ENCODE data around the gene ZCCHC8. TPM values are rescaled to one million over a fixed set of nuclear protein-coding genes. Genes with fewer than 3 reads are reported as not detected.

ZCCHC8 gene
- total RNA-seq, 4 donors from 2014 or later: 15.6 to 27.7 (median 20.0) TPM

- WGBS, 2 donors: 0% methylated on average over 44 to 47 of the region's 51 CpGs
- Histone ChIP-seq H3K27me3 (no peaks in the 10 kb centered on the region), H3K4me1 (peaks cover 11 to 50% (median 36%) of the 10 kb centered on the region in 3 donors), H3K9me3 (no peaks in the 10 kb centered on the region), H3K27ac (peak within 1 kb of the TSS; percentile 97 to 100 (median 99)), H3K36me3 (peaks cover 0 to 12% (median under 1%) of the 10 kb centered on the region in 3 donors), H3K4me3 (peak within 1 kb of the TSS; percentile 73 to 93 (median 82))
- intact Hi-C loops (cut with DNase I): no loop called here
- TF ChIP-seq POLR2A (IDR thresholded peaks at IDR 0.05): peak in 3 of 4 donors; percentile 77 to 97 (median 96)
- peak in 4 of 6 experiments; percentile 7 to 18 (median 14) for TF ChIP-seq CTCF (IDR thresholded peaks at IDR 0.05)
- DNase-seq: peak; percentile 97
Measured at GRCh38 chr12:122526683-122527477, 26.1 kb upstream of the ZCCHC8 start, which contains the start of the genes KNTC1 and RSRC2. Gene KNTC1 (plus strand): TSS chr12:122527249. CDS start chr12:122530064, 2,815 bp downstream. Gene RSRC2 (minus strand): TSS chr12:122526936. CDS start chr12:122526853, 83 bp downstream.

- H3K27ac ChIP-seq: peak overlapping the region in 3 of 4 donors; percentile 63 to 85 (median 75)
- no peaks in the 10 kb centered on the region for H3K27me3 ChIP-seq
- intact Hi-C loops (cut with DNase I): no loop called here
- H3K9me3 ChIP-seq: no peaks in the 10 kb centered on the region
- no peak for TF ChIP-seq CTCF (IDR thresholded peaks at IDR 0.05)
- H3K36me3 ChIP-seq: peaks cover 13 to 40% (median 18%) of the 10 kb centered on the region in 3 donors
- H3K4me1 ChIP-seq: peaks cover 17 to 64% (median 36%) of the 10 kb centered on the region in 3 donors
- DNase-seq: no peak
- H3K4me3 ChIP-seq: peak overlapping the region; percentile 32 to 86 (median 64)
- 9 to 14% methylated on average over 8 of the region's 8 CpGs for WGBS, 2 donors
Measured at GRCh38 chr12:122523846-122524718, 23.4 kb upstream of the ZCCHC8 start.

- Histone ChIP-seq H3K36me3 (peaks cover 15 to 48% (median 21%) of the 10 kb centered on the region in 3 donors), H3K4me1 (peaks cover 17 to 62% (median 35%) of the 10 kb centered on the region in 3 donors), H3K27me3 (no peaks in the 10 kb centered on the region), H3K9me3 (no peaks in the 10 kb centered on the region), H3K4me3 (peak overlapping the region in 2 of 4 donors; percentile 77 to 86), H3K27ac (peak overlapping the region in 3 of 4 donors; percentile 41 to 85 (median 75))
- TF ChIP-seq POLR2A (IDR thresholded peaks at IDR 0.05) (no peak), CTCF (IDR thresholded peaks at IDR 0.05) (no peak)
- DNase-seq: no peak
- intact Hi-C loops (cut with DNase I): no loop called here
- 37 to 41% methylated on average over 8 of the region's 8 CpGs for WGBS, 2 donors
Measured at GRCh38 chr12:122523280-122523679, 22.5 kb upstream of the ZCCHC8 start.

GRCh38 chr12:122520676-122521075, 19.9 kb upstream of the ZCCHC8 start:
- Histone ChIP-seq H3K27me3 (no peaks in the 10 kb centered on the region), H3K4me3 (no peak overlapping the region), H3K9me3 (no peaks in the 10 kb centered on the region), H3K36me3 (peaks cover 37 to 74% (median 43%) of the 10 kb centered on the region in 3 donors), H3K27ac (no peak overlapping the region), H3K4me1 (peaks cover 17 to 55% (median 25%) of the 10 kb centered on the region in 3 donors)
- WGBS, 2 donors: 93 to 94% methylated on average over 4 of the region's 4 CpGs
- intact Hi-C loops (cut with DNase I): no loop called here
- TF ChIP-seq CTCF (IDR thresholded peaks at IDR 0.05) (no peak), POLR2A (IDR thresholded peaks at IDR 0.05) (no peak)
- DNase-seq: no peak

Data from esophagus squamous epithelium (tissue), 5 donors.